Superior temporal gyrus (tissue), 1 donor: Measurements from ENCODE around the gene MERTK.
"Not testable (repeated sequence)": the region's sequence is repeated elsewhere in the genome, so short reads cannot be mapped to it uniquely, and the experiment has no call there.

Experiments used
- DNase-seq: peaks from one replicate; pipeline ENCODE4 v3.0.0-alpha.2; 2016; ENCODE audit errors: extremely low spot score

MERTK gene

GRCh38 chr2:112041460-112041859 lies 143.1 kb downstream of the MERTK start:
- not testable (repeated sequence) for DNase-seq

GRCh38 chr2:112045446-112046014 lies 147.1 kb downstream of the MERTK start:
- DNase-seq: no peak

GRCh38 chr2:112046231-112046630 lies 147.8 kb downstream of the MERTK start:
- DNase-seq: no peak

GRCh38 chr2:112047537-112048235 lies 149.3 kb downstream of the MERTK start:
- no peak for DNase-seq

- DNase-seq: no peak
Measured at GRCh38 chr2:112048236-112048592, 149.8 kb downstream of the MERTK start.

- DNase-seq: peak; percentile 93
Measured at GRCh38 chr2:112048887-112049286, 150.5 kb downstream of the MERTK start.

- no peak for DNase-seq
Measured at GRCh38 chr2:112050316-112050715, 151.9 kb downstream of the MERTK start.

GRCh38 chr2:112053917-112054846 lies 155.8 kb downstream of the MERTK start:
- DNase-seq: peak; percentile 93

- DNase-seq: peak; percentile 95
Measured at GRCh38 chr2:112054847-112055729, 156.7 kb downstream of the MERTK start, which contains the start of gene TMEM87B. TMEM87B (plus strand) TSS chr2:112055269; CDS start chr2:112055592, 323 bp downstream.

GRCh38 chr2:112055730-112056625 lies 157.6 kb downstream of the MERTK start:
- peak; percentile 59 for DNase-seq

GRCh38 chr2:112056626-112056987 lies 158.2 kb downstream of the MERTK start:
- DNase-seq: peak; percentile 26

GRCh38 chr2:112059671-112060070 lies 161.3 kb downstream of the MERTK start:
- no peak for DNase-seq

GRCh38 chr2:112061299-112061698 lies 162.9 kb downstream of the MERTK start:
- no peak for DNase-seq

GRCh38 chr2:112061840-112062239 lies 163.4 kb downstream of the MERTK start:
- no peak for DNase-seq

GRCh38 chr2:112062894-112063293 lies 164.5 kb downstream of the MERTK start:
- DNase-seq: no peak

- DNase-seq: no peak
Measured at GRCh38 chr2:112065486-112065885, 167.1 kb downstream of the MERTK start.

GRCh38 chr2:112065966-112066365 lies 167.6 kb downstream of the MERTK start:
- no peak for DNase-seq

GRCh38 chr2:112069794-112070193 lies 171.4 kb downstream of the MERTK start:
- not testable (repeated sequence) for DNase-seq

GRCh38 chr2:112073875-112074274 lies 175.5 kb downstream of the MERTK start:
- DNase-seq: no peak

GRCh38 chr2:112074506-112074905 lies 176.1 kb downstream of the MERTK start:
- no peak for DNase-seq
